SK-N-SH (cell line): Measurements from ENCODE around the gene FCHO2. TPM values are rescaled to one million over a fixed set of nuclear protein-coding genes. Genes with fewer than 3 reads are reported as not detected.

Source experiments
- CTCF ChIA-PET: fragments of 300-600, 350-600 bp; formaldehyde crosslinking; extraction: SDS; loops from one replicate; lab custom pipeline; 2021; lab: Yijun Ruan, JAX
- POLR2A ChIA-PET: fragments of 350-600 bp; sonication (Branson Sonifier 250); formaldehyde crosslinking; extraction: SDS; loops from one replicate; lab custom pipeline; 2020; ENCODE audit warnings: antibody characterized with exemption, inconsistent platforms; lab: Yijun Ruan, JAX
- DNase-seq: peaks from one replicate; pipeline ENCODE4 v3.0.0; 2012
- H2AFZ ChIP-seq: fragments of 200-600 bp; sonication (generic); 2 replicates; pipeline ENCODE4 v1.8.1; 2016; ENCODE audit warnings: antibody characterized with exemption, mild to moderate bottlenecking, low read depth
- H3F3A ChIP-seq: fragments of 200-600 bp; sonication (generic); replicated peaks from 2 replicates; pipeline ENCODE3; 2016; ENCODE audit warnings: antibody characterized with exemption, mild to moderate bottlenecking; ENCODE audit not compliant: insufficient read depth
- H3K27ac ChIP-seq, 2 experiments: fragments of 200-500 bp in 1 of 2; fragments of 200-600 bp in 1 of 2; sonication (Bioruptor generic) in 1 of 2; sonication (generic), shearing (Covaris generic) in 1 of 2; 2 replicates each; pipeline versions ENCODE4 v1.5.1 to v1.6.1; 2014 to 2016; ENCODE audit warnings: low read depth in 2 of 2, inconsistent platforms in 1 of 2, low read length in 1 of 2, mild to moderate bottlenecking in 1 of 2, mixed read lengths in 1 of 2
- H3K27me3 ChIP-seq: fragments of 200-600 bp; sonication (generic), shearing (Covaris generic); 2 replicates; pipeline ENCODE4 v1.6.1; 2016; ENCODE audit warnings: mixed run types; ENCODE audit not compliant: insufficient read depth
- H3K36me3 ChIP-seq, 2 experiments: fragments of 200-500 bp in 1 of 2; fragments of 200-600 bp in 1 of 2; sonication (Bioruptor generic) in 1 of 2; sonication (generic) in 1 of 2; replicated peaks in 1 of 2; 2 replicates each; pipeline versions ENCODE3 to v1.5.1; 2014 to 2016; ENCODE audit warnings: low read length in 1 of 2, mild to moderate bottlenecking in 1 of 2; ENCODE audit not compliant: insufficient read depth in 2 of 2, control insufficient read depth in 1 of 2
- H3K4me1 ChIP-seq, 2 experiments: fragments of 200-500 bp in 1 of 2; fragments of 200-600 bp in 1 of 2; sonication (Bioruptor generic) in 1 of 2; sonication (generic), shearing (Covaris generic) in 1 of 2; 2 replicates each; pipeline versions ENCODE4 v1.5.1 to v1.6.1; 2014 to 2016; ENCODE audit warnings: low read depth in 1 of 2, low read length in 1 of 2, mixed run types in 1 of 2; ENCODE audit not compliant: insufficient read depth in 2 of 2, control insufficient read depth in 1 of 2
- H3K4me2 ChIP-seq: fragments of 200-600 bp; sonication (generic), shearing (Covaris generic); 2 replicates; pipeline ENCODE4 v1.6.1; 2017; ENCODE audit warnings: mixed run types
- H3K4me3 ChIP-seq, 2 experiments: fragments of 200-500 bp in 1 of 2; fragments of 200-600 bp in 1 of 2; sonication (Bioruptor generic) in 1 of 2; sonication (generic), shearing (Covaris generic) in 1 of 2; 2 replicates each; pipeline versions ENCODE4 v1.5.1 to v1.8.1; 2014 to 2016; ENCODE audit warnings: low read depth in 2 of 2, inconsistent platforms in 1 of 2, low read length in 1 of 2, mild to moderate bottlenecking in 1 of 2, mixed read lengths in 1 of 2, moderate library complexity in 1 of 2
- H3K79me2 ChIP-seq: fragments of 200-600 bp; sonication (generic); 2 replicates; pipeline ENCODE4 v1.8.1; 2017; ENCODE audit warnings: mild to moderate bottlenecking; ENCODE audit not compliant: insufficient read depth
- H3K9ac ChIP-seq: fragments of 200-600 bp; sonication (generic); 2 replicates; pipeline ENCODE4 v1.6.1; 2017; ENCODE audit warnings: mixed run types
- H3K9me2 ChIP-seq: fragments of 200-600 bp; sonication (generic); 2 replicates; pipeline ENCODE4 v1.6.1; 2017; ENCODE audit warnings: mixed run types
- H3K9me3 ChIP-seq: fragments of 200-600 bp; sonication (generic); 2 replicates; pipeline ENCODE4 v1.6.1; 2017; ENCODE audit warnings: mixed run types, mild to moderate bottlenecking, moderate library complexity
- H4K20me1 ChIP-seq: fragments of 200-600 bp; sonication (generic); 2 replicates; pipeline ENCODE4 v1.6.1; 2017; ENCODE audit warnings: mild to moderate bottlenecking, mixed run types; ENCODE audit not compliant: insufficient read depth
- CHD2 ChIP-seq: fragments of 150-350 bp; IDR thresholded peaks from 2 replicates; pipeline ENCODE4 v1.6.1; 2018; ENCODE audit warnings: low read length; ENCODE audit not compliant: partially characterized antibody
- EP300 ChIP-seq, 2 experiments: IDR thresholded peaks; 2 replicates each; pipeline versions ENCODE4 v1.4.0 to v1.6.1; 2012; ENCODE audit warnings: borderline replicate concordance in 1 of 2, low read depth in 1 of 2, low read length in 1 of 2
- FOXM1 ChIP-seq: IDR thresholded peaks from 2 replicates; pipeline ENCODE4 v1.4.0; 2012; ENCODE audit warnings: low read depth, mild to moderate bottlenecking
- GATA2 ChIP-seq: sonication (generic); formaldehyde crosslinking; IDR thresholded peaks from 2 replicates; pipeline ENCODE4 v1.5.0; 2020; ENCODE audit warnings: mild to moderate bottlenecking, missing genetic modification reagents
- JUND ChIP-seq: IDR thresholded peaks from 2 replicates; pipeline ENCODE4 v1.4.0; 2012
- NFIC ChIP-seq: IDR thresholded peaks from 2 replicates; pipeline ENCODE4 v1.4.0; 2012; ENCODE audit warnings: borderline replicate concordance
- NRF1 ChIP-seq: IDR thresholded peaks from 2 replicates; pipeline ENCODE4 v1.6.1; 2012; ENCODE audit warnings: low read depth, mild to moderate bottlenecking, low read length
- RCOR1 ChIP-seq: fragments of 150-350 bp; IDR thresholded peaks from 2 replicates; pipeline ENCODE4 v1.6.1; 2017; ENCODE audit warnings: antibody characterized with exemption, low read length
- RXRA ChIP-seq: IDR thresholded peaks from 2 replicates; pipeline ENCODE4 v1.4.0; 2012; ENCODE audit warnings: low read depth, mild to moderate bottlenecking, borderline replicate concordance
- TAF1 ChIP-seq: IDR thresholded peaks from 2 replicates; pipeline ENCODE4 v1.6.1; 2012; ENCODE audit warnings: low read depth, mild to moderate bottlenecking, low read length, moderate library complexity, borderline replicate concordance
- TCF12 ChIP-seq: IDR thresholded peaks from 2 replicates; pipeline ENCODE4 v1.4.0; 2012
- TEAD4 ChIP-seq: IDR thresholded peaks from 2 replicates; pipeline ENCODE4 v1.4.0; 2012; ENCODE audit warnings: mild to moderate bottlenecking, borderline replicate concordance; ENCODE audit not compliant: insufficient read depth
- polyA plus RNA-seq, 3 experiments: library from polyadenylated mRNA; depleted of rRNA; stranded (reverse); fragments of >200 nt; gene quantifications; 2 replicates each; pipeline ENCODE4 v1.2.3, GENCODE V29; 2012
- TF ChIP-seq, protein P1 (sequence below): fragments of 150-350 bp; IDR thresholded peaks from 2 replicates; pipeline ENCODE4 v1.6.1; 2016; ENCODE audit warnings: mild to moderate bottlenecking, low read depth, low read length
- TF ChIP-seq, protein P2 (sequence below): IDR thresholded peaks from 2 replicates; pipeline ENCODE4 v1.4.0; 2012; ENCODE audit warnings: low read depth, borderline replicate concordance
- TF ChIP-seq, protein P3 (sequence below): IDR thresholded peaks from 2 replicates; pipeline ENCODE4 v1.4.0; 2012; ENCODE audit warnings: low read depth, borderline replicate concordance
- TF ChIP-seq, protein P4 (sequence below): fragments of 150-350 bp; IDR thresholded peaks from 2 replicates; pipeline ENCODE4 v1.6.1; 2017; ENCODE audit warnings: antibody characterized with exemption, low read length, low read depth, borderline replicate concordance

The FCHO2 gene
- polyA plus RNA-seq, 1 of the 3 experiments (the other 2 are of a cell fraction) = 5.2 TPM

- Histone ChIP-seq H3F3A (peaks cover 4% of the 10 kb centered on the region), H4K20me1 (no peaks in the 10 kb centered on the region), H3K79me2 (no peaks in the 10 kb centered on the region), H2AFZ (no peak overlapping the region), H3K4me3 (no peak overlapping the region), H3K4me1 (no peaks in the 10 kb centered on the region), H3K36me3 (no peaks in the 10 kb centered on the region), H3K9me2 (no peaks in the 10 kb centered on the region), H3K9ac (no peak overlapping the region), H3K27me3 (no peaks in the 10 kb centered on the region), H3K27ac (no peak overlapping the region), H3K4me2 (no peak overlapping the region), H3K9me3 (no peaks in the 10 kb centered on the region)
- TF ChIP-seq CHD2 (no peak), RXRA (no peak), NFIC (no peak), GATA2 (CRISPR knock-in tag) (no peak), RCOR1 (no peak), FOXM1 (no peak), EP300 (IDR thresholded peaks at IDR 0.05; ENCODE audit: borderline replicate concordance in 1 of 2, low read depth in 1 of 2, low read length in 1 of 2) (no peak)
- TF ChIP-seq, protein P1, sequence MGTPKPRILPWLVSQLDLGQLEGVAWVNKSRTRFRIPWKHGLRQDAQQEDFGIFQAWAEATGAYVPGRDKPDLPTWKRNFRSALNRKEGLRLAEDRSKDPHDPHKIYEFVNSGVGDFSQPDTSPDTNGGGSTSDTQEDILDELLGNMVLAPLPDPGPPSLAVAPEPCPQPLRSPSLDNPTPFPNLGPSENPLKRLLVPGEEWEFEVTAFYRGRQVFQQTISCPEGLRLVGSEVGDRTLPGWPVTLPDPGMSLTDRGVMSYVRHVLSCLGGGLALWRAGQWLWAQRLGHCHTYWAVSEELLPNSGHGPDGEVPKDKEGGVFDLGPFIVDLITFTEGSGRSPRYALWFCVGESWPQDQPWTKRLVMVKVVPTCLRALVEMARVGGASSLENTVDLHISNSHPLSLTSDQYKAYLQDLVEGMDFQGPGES = no peak
- TF ChIP-seq, protein P2, sequence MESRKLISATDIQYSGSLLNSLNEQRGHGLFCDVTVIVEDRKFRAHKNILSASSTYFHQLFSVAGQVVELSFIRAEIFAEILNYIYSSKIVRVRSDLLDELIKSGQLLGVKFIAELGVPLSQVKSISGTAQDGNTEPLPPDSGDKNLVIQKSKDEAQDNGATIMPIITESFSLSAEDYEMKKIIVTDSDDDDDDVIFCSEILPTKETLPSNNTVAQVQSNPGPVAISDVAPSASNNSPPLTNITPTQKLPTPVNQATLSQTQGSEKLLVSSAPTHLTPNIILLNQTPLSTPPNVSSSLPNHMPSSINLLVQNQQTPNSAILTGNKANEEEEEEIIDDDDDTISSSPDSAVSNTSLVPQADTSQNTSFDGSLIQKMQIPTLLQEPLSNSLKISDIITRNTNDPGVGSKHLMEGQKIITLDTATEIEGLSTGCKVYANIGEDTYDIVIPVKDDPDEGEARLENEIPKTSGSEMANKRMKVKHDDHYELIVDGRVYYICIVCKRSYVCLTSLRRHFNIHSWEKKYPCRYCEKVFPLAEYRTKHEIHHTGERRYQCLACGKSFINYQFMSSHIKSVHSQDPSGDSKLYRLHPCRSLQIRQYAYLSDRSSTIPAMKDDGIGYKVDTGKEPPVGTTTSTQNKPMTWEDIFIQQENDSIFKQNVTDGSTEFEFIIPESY = no peak
- TF ChIP-seq, protein P3, sequence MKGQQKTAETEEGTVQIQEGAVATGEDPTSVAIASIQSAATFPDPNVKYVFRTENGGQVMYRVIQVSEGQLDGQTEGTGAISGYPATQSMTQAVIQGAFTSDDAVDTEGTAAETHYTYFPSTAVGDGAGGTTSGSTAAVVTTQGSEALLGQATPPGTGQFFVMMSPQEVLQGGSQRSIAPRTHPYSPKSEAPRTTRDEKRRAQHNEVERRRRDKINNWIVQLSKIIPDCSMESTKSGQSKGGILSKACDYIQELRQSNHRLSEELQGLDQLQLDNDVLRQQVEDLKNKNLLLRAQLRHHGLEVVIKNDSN = no peak
- TF ChIP-seq, protein P4, sequence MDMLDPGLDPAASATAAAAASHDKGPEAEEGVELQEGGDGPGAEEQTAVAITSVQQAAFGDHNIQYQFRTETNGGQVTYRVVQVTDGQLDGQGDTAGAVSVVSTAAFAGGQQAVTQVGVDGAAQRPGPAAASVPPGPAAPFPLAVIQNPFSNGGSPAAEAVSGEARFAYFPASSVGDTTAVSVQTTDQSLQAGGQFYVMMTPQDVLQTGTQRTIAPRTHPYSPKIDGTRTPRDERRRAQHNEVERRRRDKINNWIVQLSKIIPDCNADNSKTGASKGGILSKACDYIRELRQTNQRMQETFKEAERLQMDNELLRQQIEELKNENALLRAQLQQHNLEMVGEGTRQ = no peak
- DNase-seq = no peak
- ChIA-PET POLR2A (no interaction called here), CTCF (no interaction called here)
Measured at GRCh38 chr5:72943307-72943706, 12.5 kb upstream of the FCHO2 start.

DNA sequence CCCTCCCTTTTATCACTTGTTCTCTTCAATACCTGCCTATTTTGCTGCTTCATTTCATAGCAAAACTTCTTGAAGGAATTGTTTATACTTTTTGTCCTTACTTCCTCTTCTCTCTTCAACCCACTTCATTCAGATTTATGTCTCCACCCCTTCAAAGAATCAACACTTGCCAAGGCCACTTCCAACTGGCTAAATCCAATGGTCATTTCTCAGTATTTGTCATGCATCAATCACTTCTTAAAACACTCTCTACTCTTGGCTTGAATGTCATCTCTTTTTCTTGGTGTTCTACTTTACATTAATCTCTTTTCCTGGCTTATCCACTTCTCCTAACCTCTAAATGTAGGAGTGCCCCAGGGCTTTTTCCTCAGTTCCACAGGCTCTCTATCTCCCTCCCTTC, 8.3 kb upstream of the FCHO2 start:
- no peak for DNase-seq
- Histone ChIP-seq H3K4me3 (no peak overlapping the region), H3K27ac (no peak overlapping the region), H2AFZ (no peak overlapping the region), H3K9ac (no peak overlapping the region), H3K27me3 (no peaks in the 10 kb centered on the region), H3K4me1 (peaks cover 0 to 7% of the 10 kb centered on the region in 2 experiments; a peak in 1 of 4 replicates), H3K9me2 (no peaks in the 10 kb centered on the region), H4K20me1 (no peaks in the 10 kb centered on the region), H3K4me2 (no peak overlapping the region), H3K9me3 (no peaks in the 10 kb centered on the region), H3K79me2 (no peaks in the 10 kb centered on the region), H3F3A (peaks cover 16% of the 10 kb centered on the region), H3K36me3 (no peaks in the 10 kb centered on the region)
- ChIA-PET CTCF (no interaction called here), POLR2A (no interaction called here)
- TF ChIP-seq, protein P2 = no peak
- TF ChIP-seq JUND = no peak
- TF ChIP-seq, protein P3 = no peak
- TF ChIP-seq NRF1 = no peak
- TF ChIP-seq EP300 (IDR thresholded peaks at IDR 0.05; ENCODE audit: borderline replicate concordance in 1 of 2, low read depth in 1 of 2, low read length in 1 of 2) = no peak
- TF ChIP-seq TEAD4 = no peak
- TF ChIP-seq TAF1 = no peak
- no peak for TF ChIP-seq RCOR1
- no peak for TF ChIP-seq TCF12
